ENCODE measurements around the gene PARD3B. TPM values are rescaled to one million over a fixed set of nuclear protein-coding genes. Genes with fewer than 3 reads are reported as not detected.

The PARD3B gene
- total and polyA plus RNA-seq, 2 of the 8 experiments (the other 6 are each of a cell fraction or from before 2014, with no cell fraction given), result 1.2 to 5.7 TPM

DNA sequence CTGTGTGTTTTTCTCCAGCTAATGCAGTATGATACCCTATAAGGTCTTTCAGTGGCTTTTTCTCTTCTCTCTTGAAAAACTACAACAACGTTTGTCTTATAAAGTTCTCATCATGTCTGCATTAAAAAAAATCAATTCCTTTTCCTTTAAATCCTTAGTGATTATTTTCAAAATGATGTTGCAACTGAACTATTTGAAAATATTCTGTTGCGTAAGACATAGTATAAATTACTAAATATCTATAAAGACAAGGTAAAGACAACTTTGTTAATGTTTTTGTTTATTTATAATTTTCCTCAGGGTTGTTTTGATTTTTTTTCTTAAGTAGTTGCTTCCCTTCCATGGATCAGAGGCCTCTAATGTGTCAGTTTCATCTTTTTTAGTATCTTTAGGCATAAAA lies 21.2 kb downstream of the PARD3B start (continued):
- TF ChIP-seq HDAC2 (IDR thresholded peaks at IDR 0.05; ENCODE audit: borderline replicate concordance in 1 of 2, low read depth in 2 of 2, low read length in 2 of 2) (no peak), CTCF (IDR thresholded peaks at IDR 0.05; ENCODE audit: control extremely low read depth in 1 of 3, insufficient read depth in 1 of 3, low read depth in 1 of 3, low read length in 3 of 3) (no peak)

Measured in H1 (cell line).